Measurements from ENCODE around the gene PIWIL4.

The PIWIL4 gene

DNA sequence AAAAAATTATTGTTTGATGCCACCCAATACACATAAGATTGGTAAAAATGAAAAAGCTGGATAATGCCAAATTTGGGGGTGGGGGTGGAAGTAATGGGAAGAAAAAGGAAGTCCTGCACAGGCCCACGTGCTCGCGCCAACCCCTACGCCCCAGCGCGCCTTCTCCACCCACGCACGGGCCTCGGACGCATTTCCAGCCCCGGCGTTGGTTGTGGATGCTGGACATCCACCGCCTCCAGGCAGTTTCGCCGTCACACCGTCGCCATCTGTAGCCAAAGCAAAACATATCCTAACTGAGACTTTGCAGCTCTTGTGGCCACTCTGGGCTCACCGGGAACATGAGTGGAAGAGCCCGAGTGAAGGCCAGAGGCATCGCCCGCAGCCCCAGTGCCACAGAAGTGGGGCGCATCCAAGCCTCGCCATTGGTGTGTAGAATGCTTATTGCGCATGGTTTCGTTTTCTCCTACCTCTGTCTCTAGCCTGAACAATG lies at the start of gene PIWIL4:
Gene PIWIL4 (plus strand): TSS at position 188 of the 490 bp plus-strand sequence. CDS start 151 bp downstream, at position 339.
- no peak for DNase-seq (ENCODE audit: low read depth, low spot score)

DNA sequence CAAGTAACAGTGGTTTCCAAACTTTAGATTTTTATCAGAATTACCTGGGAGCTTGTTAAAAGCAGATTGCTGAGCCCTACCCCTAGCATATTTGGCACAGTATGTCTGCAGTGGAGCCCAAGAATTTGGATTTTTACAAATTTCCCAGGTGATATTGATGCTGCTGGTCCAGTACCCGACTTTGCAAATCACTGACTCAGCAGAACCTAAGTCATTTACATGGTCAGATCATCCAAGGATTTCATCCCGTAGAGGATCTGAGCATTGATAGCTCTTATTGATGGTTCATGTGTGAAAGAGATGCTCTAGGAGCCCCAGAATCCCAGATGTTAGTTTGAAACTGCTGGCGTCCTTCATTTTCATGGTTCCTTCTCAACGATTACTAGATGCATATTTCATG lies 48.9 kb upstream of the PIWIL4 start:
- DNase-seq (ENCODE audit: low read depth, low spot score), result no peak

DNA sequence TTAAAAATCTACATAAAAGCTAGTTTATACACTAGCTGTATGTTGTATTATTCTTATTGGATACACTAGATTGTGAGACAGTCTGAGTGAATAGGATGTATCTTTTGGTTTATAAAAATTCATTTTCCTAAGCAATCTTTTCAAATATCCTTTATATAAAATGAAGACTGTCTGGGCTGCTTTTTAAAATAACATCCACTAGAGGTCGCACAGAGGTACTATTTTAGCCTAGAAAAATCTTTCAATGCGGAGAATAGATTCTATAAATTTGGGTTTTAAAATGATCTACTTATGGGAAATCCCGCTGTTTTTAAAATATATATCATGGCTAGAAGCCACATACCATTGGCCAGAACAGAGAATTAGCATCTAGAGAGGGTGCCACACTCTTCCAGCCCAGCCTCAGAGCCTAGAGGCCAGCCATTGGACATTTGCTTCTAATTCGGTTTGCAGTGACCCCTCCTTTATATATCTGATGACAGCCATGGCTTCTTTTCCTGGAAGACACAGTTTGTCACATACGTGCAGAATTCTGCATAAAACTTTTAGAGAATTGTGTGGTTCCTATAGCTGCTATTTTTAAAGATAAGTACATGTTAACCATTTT lies 47.6 kb upstream of the PIWIL4 start:
- DNase-seq (ENCODE audit: low read depth, low spot score), result peak; percentile 46

DNA sequence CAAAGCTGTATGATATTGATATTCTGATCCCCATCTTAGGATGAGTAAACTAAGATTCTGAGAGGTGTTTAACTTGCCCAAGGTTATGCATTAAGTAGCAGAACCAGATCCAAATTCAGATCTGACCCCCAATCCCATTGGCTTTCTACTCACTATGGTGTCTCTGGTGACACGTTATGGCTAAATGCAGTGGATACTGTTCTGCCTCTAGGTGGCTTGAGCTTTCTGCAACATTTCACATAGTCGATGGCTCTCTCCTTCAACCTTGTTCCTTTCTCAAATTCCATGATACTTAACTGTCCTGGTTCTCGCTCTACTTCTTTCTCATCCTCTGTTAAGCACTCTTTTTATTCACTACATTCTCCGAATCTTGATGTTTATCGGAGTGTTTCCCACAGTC lies 45.5 kb upstream of the PIWIL4 start:
- no peak for DNase-seq (ENCODE audit: low read depth, low spot score)

DNA sequence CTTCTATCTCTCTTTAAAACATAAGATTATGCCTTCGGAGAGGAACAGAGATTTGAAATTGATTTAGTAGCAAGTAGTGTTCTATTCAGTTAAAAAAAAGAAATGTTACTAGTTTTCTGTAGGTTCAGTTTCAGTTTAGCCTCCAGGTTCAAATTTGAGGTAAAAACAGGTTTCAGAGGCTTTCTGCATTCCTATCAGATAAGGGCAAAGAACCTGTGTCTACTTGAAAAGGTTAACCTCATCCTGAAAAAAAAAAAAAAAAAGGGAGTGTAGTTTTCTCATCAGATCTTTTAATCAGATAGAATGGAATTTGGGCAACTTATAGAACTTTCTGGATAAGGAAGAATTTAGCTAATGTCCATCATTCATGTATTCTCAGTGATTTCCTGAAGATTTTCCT lies 42.8 kb upstream of the PIWIL4 start:
- no peak for DNase-seq (ENCODE audit: low read depth, low spot score)

DNA sequence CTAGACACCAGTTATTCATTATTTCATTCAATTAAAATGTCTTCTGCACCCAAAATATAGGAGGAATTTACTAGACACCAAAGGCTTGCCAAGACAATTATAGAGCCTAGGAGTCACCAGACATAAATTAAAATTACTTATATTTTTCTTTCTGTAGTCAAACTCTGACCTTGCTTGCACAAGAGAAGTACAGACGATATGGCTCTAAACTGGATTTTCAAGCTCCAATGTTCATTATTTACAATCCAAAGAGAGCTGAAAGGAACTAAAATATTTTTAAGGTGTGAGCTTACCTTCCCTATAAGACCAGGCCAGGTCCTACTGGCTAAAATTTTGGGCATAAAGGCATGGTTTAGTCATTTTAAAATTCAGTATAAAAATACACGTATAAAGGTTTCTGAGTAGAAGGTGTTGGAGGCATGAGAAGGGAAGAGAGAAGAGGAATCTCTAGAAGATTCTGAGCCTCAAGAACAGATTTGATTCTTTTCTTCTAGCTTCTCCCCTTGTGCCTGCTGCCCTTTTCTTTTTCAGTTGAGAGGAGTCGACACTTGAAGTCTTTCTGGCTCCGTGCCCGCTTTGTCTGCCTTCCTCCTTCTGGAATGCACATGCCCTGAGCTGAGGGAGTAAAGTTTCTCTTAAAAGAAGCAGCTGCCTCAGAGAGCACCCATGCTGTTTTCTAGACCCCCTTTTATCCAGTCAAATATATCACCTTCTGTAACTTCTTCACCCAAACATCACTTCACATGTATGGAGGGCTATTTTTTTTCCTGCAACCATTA lies 41.4 kb upstream of the PIWIL4 start:
- DNase-seq (ENCODE audit: low read depth, low spot score), result peak; percentile 75

DNA sequence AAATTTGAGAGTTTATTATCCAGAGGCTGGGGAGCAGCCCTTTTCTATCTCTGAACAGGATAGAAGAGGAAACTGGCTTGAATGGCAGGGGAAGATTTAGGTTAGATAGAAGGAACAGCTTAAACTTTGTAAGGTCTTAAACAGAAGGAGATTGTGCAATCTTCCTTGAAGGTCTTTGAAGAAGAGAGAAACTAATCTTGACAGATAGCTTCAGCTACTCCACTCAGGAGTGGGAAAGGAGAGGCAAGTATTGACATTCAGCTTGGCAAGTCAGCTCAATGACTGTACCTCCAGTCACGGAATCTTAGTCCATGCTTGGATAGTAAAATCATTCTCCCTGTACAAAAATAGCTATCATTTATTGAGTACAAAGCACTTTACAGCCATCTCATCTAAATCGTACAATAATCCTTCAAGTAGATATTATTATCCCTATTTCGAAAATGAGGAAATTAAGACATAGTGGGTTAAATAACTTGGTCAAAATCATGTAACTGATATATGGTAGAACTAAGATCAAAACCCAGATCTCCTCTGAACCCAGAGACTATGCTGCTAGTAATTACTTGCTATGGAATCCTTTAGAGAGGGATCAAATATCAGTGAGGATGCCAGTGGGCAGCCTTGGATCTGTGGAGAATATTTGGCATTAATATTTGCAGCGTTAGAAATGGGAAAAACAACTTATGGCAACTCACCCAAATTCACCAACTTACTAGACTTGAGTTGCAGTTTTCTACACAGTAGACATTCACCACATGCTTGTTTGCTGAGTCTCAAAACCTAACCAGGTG lies 40.3 kb upstream of the PIWIL4 start:
- DNase-seq (ENCODE audit: low read depth, low spot score), result no peak

DNA sequence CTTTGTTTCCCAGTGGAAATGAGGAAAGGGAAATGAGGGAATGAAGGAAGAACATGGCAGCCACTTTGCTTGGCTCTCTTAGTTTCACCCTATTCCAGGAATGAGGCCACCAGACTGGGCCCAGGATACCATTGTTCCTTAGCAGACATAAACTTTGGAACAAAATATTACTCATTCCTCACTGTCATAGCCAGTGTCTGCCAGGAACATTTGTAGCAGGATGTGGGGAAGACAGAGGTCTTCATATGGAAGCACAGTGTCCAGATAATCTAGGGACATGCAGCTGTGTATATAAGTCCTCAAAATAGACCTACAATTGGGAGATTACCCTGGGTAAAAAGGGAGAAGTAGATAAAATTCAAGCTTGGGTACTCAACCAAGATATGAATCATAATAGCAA lies 38.6 kb upstream of the PIWIL4 start:
- no peak for DNase-seq (ENCODE audit: low read depth, low spot score)

DNA sequence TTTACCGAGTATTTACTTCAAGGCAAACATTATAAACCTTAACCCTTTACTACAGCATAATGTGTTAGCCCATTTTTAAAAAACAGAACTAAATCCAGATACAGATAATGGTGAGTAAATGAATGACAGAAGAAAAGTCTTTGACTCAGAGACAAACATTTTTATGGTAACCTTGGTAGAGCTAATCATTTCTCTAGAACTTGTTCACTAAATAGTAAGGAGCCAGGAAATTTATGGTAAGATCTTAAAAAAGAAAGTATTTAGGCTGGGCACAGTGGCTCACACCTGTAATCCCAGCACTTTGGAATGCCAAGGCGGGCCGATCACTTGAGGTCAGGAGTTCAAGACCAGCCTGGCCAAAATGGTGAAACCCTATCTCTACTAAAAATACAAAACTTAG lies 35.0 kb upstream of the PIWIL4 start:
- DNase-seq (ENCODE audit: low read depth, low spot score), result no peak

DNA sequence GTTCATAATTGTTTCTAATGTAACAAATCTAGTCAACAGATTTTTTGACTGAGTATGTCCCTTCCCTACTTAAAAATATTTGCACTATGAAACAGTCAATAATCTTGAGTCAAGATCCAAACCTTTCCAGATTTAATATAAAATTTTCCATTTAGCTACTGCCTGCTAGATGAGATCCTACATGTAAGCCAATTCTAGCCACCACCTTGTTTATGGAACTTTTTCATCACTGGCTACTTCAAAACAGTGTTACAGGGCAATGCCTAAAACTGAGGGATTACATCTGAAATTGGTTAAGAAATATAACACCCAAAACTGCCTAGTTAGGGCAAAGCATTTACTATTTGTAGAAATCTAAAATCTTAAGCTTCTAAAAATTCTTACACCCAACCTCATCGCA lies 34.0 kb upstream of the PIWIL4 start:
- DNase-seq (ENCODE audit: low read depth, low spot score), result no peak

DNA sequence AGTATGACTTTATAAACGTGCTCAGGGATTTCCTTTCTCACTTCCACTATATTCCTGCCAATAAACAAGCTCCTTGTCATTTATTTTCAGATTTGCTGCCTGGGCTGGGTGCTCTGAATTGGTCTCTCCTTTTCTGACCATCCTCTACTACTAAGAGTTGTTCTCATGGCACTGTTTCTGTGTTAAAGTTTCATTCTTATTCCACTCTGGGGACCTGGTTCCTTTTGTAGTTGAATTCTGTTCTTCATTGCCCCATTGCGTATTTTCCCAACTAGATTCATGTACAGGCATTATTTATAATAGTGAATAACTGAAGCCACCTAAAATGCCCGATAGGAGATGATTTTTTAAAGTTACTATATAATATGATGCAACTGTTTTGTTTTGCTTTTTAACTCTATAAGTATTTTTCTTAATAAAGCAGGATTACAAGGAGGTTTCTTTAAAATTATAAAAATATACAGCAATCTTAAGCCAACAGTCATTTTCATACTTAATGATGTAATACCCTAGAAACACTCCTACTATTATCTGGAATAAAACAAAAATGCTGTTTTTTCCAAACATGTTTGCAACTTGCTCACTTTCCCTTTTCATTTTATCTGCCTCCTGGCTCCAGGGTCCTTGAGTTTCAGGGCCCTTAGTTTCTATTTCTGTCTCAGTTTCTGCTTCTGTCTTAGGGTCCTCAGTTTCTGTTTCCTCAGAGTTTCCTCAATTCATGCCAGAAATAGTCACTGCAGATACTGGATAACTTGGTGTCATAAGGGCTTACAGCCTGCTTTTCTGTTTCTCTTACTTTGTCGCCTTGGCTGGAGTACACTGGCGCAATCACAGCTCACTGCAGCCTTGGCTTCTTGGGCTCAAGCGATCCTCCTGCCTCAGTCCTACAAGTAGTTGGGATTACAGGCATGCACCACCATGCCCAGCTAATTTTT lies 33.2 kb upstream of the PIWIL4 start:
- no peak for DNase-seq (ENCODE audit: low read depth, low spot score)

DNA sequence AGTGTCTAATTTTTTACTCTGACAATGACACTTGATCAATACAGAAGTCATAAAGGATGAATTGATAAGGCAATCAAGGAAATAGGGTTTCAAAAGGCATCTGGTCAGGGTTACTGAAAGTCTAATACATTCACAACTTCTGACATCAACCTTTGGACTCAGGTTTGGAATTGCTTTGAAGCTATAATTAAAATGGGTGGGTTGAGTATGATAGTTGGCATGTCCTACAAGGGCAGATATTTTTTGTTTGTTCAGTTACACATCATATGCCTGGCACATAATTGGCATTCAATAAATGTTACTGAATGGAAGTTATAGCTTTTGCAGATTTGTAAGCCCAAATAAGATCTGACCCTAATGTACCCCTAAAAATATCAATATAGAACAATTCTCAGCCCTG lies 30.8 kb upstream of the PIWIL4 start:
- no peak for DNase-seq (ENCODE audit: low read depth, low spot score)

DNA sequence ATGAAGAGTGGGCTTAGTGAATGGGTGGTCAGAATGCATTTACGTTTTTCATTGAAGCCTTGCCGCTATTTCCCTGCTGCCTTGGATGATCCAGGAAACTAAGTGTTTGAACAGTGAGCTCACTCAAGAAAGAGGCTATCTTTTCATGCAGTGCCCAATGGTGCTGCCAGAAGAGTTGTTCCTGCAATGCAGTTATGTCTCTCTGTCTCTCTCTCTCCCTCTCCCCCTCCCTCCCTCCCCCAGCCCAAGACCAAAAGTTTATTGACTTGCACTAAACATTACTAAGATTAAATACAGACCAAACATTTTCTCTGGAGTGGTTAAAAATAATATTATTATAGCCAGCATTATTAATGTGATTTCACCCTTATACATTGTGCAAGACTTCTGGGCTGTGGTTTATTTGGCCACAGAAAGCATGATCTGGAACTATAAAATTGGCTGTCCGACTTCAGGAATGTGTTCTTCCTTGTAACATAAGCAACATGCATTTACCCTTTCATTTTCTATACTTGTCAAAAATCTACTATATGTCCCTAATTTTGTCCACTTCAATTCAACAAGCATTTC lies 30.1 kb upstream of the PIWIL4 start:
- peak; percentile 32 for DNase-seq (ENCODE audit: low read depth, low spot score)

DNA sequence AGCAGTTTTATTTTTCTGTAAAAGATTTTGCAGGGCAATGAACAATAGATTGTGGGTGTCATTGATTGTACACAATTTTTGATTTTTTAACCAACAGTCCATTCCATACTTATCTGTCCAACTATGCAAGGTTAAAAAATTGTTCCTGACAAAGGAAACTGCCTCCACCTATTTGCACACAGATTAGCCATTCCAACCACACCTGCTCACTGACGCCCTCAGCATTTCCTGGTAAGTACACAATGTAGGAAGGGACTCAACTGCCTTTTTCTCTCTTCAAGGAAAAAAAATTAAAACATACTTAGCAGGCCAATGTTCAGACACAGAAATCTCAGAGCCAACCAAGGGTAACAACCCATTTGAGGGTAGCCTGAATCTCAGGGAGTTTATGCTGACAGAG lies 27.7 kb upstream of the PIWIL4 start:
- no peak for DNase-seq (ENCODE audit: low read depth, low spot score)

DNA sequence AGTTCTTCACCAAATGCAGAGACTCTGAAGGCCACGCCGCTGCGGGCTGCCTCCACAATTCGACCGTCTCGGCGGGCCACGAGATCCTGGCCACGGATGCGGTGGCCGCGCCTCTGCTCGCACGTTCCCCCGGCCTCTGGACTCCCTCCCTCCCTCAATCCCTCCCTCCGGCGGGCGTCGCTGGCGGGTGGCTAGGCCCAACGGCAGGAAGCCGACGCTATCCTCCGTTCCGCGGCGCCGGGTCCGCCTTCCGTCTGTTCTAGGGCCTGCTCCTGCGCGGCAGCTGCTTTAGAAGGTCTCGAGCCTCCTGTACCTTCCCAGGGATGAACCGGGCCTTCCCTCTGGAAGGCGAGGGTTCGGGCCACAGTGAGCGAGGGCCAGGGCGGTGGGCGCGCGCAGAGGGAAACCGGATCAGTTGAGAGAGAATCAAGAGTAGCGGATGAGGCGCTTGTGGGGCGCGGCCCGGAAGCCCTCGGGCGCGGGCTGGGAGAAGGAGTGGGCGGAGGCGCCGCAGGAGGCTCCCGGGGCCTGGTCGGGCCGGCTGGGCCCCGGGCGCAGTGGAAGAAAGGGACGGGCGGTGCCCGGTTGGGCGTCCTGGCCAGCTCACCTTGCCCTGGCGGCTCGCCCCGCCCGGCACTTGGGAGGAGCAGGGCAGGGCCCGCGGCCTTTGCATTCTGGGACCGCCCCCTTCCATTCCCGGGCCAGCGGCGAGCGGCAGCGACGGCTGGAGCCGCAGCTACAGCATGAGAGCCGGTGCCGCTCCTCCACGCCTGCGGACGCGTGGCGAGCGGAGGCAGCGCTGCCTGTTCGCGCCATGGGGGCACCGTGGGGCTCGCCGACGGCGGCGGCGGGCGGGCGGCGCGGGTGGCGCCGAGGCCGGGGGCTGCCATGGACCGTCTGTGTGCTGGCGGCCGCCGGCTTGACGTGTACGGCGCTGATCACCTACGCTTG lies 23.2 kb upstream of the PIWIL4 start, which contains the start of gene FUT4:
Gene FUT4 (plus strand): TSS at position 227 of the 951 bp plus-strand sequence. CDS start 213 bp downstream, at position 440.
- peak; percentile 92 for DNase-seq (ENCODE audit: low read depth, low spot score)

DNA sequence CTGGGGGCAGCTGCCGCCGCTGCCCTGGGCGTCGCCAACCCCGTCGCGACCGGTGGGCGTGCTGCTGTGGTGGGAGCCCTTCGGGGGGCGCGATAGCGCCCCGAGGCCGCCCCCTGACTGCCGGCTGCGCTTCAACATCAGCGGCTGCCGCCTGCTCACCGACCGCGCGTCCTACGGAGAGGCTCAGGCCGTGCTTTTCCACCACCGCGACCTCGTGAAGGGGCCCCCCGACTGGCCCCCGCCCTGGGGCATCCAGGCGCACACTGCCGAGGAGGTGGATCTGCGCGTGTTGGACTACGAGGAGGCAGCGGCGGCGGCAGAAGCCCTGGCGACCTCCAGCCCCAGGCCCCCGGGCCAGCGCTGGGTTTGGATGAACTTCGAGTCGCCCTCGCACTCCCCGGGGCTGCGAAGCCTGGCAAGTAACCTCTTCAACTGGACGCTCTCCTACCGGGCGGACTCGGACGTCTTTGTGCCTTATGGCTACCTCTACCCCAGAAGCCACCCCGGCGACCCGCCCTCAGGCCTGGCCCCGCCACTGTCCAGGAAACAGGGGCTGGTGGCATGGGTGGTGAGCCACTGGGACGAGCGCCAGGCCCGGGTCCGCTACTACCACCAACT lies 22.4 kb upstream of the PIWIL4 start:
- DNase-seq (ENCODE audit: low read depth, low spot score), result no peak

DNA sequence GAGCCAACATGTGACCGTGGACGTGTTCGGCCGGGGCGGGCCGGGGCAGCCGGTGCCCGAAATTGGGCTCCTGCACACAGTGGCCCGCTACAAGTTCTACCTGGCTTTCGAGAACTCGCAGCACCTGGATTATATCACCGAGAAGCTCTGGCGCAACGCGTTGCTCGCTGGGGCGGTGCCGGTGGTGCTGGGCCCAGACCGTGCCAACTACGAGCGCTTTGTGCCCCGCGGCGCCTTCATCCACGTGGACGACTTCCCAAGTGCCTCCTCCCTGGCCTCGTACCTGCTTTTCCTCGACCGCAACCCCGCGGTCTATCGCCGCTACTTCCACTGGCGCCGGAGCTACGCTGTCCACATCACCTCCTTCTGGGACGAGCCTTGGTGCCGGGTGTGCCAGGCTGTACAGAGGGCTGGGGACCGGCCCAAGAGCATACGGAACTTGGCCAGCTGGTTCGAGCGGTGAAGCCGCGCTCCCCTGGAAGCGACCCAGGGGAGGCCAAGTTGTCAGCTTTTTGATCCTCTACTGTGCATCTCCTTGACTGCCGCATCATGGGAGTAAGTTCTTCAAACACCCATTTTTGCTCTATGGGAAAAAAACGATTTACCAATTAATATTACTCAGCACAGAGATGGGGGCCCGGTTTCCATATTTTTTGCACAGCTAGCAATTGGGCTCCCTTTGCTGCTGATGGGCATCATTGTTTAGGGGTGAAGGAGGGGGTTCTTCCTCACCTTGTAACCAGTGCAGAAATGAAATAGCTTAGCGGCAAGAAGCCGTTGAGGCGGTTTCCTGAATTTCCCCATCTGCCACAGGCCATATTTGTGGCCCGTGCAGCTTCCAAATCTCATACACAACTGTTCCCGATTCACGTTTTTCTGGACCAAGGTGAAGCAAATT lies 21.7 kb upstream of the PIWIL4 start:
- DNase-seq (ENCODE audit: low read depth, low spot score), result no peak

DNA sequence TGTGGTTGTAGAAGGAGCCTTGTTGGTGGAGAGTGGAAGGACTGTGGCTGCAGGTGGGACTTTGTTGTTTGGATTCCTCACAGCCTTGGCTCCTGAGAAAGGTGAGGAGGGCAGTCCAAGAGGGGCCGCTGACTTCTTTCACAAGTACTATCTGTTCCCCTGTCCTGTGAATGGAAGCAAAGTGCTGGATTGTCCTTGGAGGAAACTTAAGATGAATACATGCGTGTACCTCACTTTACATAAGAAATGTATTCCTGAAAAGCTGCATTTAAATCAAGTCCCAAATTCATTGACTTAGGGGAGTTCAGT lies 21.1 kb upstream of the PIWIL4 start:
- DNase-seq (ENCODE audit: low read depth, low spot score), result no peak
